RWPE2 (cell line): ENCODE measurements around the gene GTF2H4.

ENCODE experiments used
- ATAC-seq: fragments of 200-7000 bp; cut with Tn5 transposase; 3 replicates; pipeline ENCODE4 v1.9.1; 2021; ENCODE audit warnings: low read depth
- DNase-seq: peaks from one replicate; pipeline ENCODE4 v3.0.0-alpha.2; 2020; ENCODE audit warnings: low spot score
- H3K27ac ChIP-seq: fragments of 450-650 bp; 2 replicates; pipeline ENCODE4 v1.5.1; 2017; ENCODE audit warnings: mild to moderate bottlenecking; ENCODE audit not compliant: poor library complexity, severe bottlenecking
- H3K27me3 ChIP-seq: fragments of 250-450 bp; sonication (Bioruptor Pico); 2 replicates; pipeline ENCODE4 v1.5.1; 2021; ENCODE audit warnings: mild to moderate bottlenecking, moderate library complexity; ENCODE audit not compliant: insufficient read depth, poor library complexity, severe bottlenecking
- H3K36me3 ChIP-seq: fragments of 250-450 bp; sonication (Bioruptor Pico); 2 replicates; pipeline ENCODE4 v1.5.1; 2020; ENCODE audit warnings: low read depth, mild to moderate bottlenecking, moderate library complexity
- H3K4me1 ChIP-seq: fragments of 250-450 bp; sonication (Bioruptor Pico); 2 replicates; pipeline ENCODE4 v1.5.1; 2021; ENCODE audit warnings: mild to moderate bottlenecking, moderate library complexity; ENCODE audit not compliant: insufficient read depth, poor library complexity, severe bottlenecking
- H3K4me3 ChIP-seq: fragments of 250-450 bp; sonication (Bioruptor Pico); 2 replicates; pipeline ENCODE4 v1.5.1; 2021; ENCODE audit warnings: mild to moderate bottlenecking, moderate library complexity; ENCODE audit not compliant: severe bottlenecking
- H3K9me3 ChIP-seq: fragments of 250-450 bp; sonication (Bioruptor Pico); 2 replicates; pipeline ENCODE4 v1.5.1; 2021; ENCODE audit warnings: mild to moderate bottlenecking, moderate library complexity; ENCODE audit not compliant: severe bottlenecking
- TF ChIP-seq, protein P1 (sequence below): fragments of 450-650 bp; IDR thresholded peaks from one replicate; pipeline ENCODE4 v1.5.1; 2017; ENCODE audit warnings: mild to moderate bottlenecking, moderate library complexity; ENCODE audit not compliant: poor library complexity, severe bottlenecking

Gene GTF2H4

DNA sequence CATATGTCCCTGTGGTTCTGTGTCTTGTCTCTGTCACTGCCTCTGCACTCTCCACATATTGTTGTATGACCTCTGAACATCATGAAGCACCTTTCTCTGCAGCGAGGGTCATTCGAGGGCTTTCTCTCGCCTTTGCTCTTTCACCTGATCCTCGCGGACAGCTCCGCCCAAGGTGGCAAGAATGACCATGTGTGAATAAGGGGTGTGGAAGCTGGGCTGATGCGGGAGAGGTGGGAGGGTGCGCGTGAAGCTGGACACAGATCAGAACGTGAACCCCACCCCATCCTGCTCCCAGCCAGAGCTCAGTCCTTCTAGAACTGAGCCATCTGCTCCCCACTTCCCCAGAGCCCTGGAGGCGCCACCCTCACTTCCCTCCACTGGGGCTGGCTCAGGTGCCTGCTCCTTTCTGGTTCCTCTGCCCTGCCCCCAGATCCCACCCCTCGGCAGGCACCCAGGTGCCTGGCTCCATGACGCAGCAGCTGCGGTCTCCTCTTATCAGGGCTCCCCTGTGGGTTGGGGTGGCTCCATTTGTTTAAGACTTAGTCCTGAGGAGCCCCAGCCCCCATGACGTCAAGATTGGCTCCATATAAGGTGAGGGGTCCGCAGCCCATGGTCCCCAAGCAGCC lies 32.5 kb downstream of the GTF2H4 start, which contains the start of gene MUCL3:
TSS of gene MUCL3 (plus strand) at position 613 of the 626 bp plus-strand sequence. CDS start 27 bp downstream, outside the sequence.
- Histone ChIP-seq H3K27ac (no peak within 1 kb of the TSS), H3K4me1 (peaks cover 8% of the 10 kb centered on the region), H3K4me3 (no peak within 1 kb of the TSS), H3K27me3 (no peaks in the 10 kb centered on the region), H3K36me3 (no peaks in the 10 kb centered on the region), H3K9me3 (no peaks in the 10 kb centered on the region)
- DNase-seq, result no peak
- TF ChIP-seq, protein P1, sequence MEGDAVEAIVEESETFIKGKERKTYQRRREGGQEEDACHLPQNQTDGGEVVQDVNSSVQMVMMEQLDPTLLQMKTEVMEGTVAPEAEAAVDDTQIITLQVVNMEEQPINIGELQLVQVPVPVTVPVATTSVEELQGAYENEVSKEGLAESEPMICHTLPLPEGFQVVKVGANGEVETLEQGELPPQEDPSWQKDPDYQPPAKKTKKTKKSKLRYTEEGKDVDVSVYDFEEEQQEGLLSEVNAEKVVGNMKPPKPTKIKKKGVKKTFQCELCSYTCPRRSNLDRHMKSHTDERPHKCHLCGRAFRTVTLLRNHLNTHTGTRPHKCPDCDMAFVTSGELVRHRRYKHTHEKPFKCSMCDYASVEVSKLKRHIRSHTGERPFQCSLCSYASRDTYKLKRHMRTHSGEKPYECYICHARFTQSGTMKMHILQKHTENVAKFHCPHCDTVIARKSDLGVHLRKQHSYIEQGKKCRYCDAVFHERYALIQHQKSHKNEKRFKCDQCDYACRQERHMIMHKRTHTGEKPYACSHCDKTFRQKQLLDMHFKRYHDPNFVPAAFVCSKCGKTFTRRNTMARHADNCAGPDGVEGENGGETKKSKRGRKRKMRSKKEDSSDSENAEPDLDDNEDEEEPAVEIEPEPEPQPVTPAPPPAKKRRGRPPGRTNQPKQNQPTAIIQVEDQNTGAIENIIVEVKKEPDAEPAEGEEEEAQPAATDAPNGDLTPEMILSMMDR, result no peak
- ATAC-seq, result no peak

DNA sequence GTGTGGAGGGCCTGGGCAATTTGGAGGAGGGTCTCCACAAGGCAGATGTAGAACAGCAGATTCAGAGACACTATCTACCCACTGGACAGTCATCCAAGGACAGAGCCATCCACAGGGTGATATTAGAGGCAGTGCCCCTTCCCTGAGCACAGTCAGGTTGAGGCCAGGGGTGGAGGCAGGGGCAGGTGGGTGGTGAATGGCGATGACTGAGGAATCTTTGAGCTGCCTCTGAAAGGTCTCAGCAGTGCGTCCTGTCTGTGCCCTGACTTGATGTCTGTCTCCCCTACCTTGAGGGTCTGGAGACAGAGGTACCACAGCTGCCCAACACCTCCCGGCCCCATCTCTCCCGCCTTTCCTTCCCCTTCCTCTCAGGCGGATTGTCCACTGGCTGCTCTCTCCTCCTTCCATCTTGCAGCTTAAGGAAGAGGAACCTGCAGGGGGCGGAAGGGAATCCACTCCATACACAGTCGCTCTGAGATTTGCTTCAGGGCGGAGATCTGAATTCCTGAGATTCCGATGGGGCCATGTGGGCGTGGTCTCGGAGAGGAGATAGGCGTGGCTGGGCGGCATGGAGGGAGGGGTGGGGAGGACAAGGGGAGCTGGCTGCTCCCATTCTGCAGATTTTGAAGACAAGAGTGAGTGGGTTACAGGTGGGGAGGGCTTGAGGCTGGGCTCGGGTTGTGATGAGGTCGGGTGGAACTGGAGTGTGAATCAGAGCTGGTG lies 34.5 kb downstream of the GTF2H4 start:
- peaks cover 8% of the 10 kb centered on the region for H3K4me1 ChIP-seq
- H3K36me3 ChIP-seq, result no peaks in the 10 kb centered on the region
- no peaks in the 10 kb centered on the region for H3K9me3 ChIP-seq
- no peak overlapping the region for H3K4me3 ChIP-seq
- no peaks in the 10 kb centered on the region for H3K27me3 ChIP-seq
- TF ChIP-seq, protein P1, result peak; percentile 54
- no peak overlapping the region for H3K27ac ChIP-seq
- peak; percentile 88 for DNase-seq
- peak; percentile 86 for ATAC-seq

DNA sequence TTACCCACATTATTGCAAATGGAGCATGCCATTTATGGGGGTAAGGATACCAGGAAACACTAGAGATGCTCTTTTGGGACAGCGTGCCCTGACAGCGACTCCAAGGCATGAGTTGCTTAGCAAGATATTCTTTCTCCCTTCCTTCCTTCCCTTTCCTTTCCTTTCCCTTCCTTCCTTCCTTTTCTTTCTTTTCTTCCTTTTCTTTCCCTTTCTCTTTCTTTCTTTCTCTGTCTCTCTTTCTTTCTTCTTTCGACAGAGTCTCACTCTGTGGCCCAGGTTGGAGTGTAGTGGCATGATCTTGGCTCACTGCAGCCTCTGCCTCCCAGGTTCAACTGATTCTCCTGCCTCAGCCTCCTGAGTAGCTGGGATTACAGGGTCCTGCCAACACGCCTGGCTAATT lies 36.0 kb downstream of the GTF2H4 start:
- Histone ChIP-seq H3K4me1 (peaks cover 2% of the 10 kb centered on the region), H3K27ac (no peak overlapping the region), H3K4me3 (no peak overlapping the region), H3K36me3 (no peaks in the 10 kb centered on the region), H3K27me3 (no peaks in the 10 kb centered on the region), H3K9me3 (no peaks in the 10 kb centered on the region)
- ATAC-seq (no peak), DNase-seq (no peak)
- TF ChIP-seq, protein P1, result no peak

DNA sequence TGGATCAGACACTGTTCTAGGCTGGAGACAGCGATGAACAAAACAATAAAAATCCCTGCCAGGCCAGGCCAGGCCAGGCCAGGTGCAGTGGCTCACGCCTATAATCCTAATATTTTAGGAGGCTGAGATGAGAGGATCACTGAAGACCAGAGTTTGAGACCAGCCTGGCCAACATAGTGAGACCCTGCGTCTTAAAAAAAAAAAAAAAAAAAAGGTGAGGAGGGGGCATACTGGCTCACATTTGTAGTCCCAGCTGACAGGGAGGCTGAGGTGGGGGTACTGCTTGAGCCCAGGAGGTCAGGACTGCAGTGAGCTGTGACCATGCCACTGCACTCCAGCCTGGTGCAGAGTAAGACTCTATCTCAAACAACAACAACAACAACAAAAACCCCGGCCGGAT lies 37.3 kb downstream of the GTF2H4 start:
- TF ChIP-seq, protein P1, result no peak
- no peaks in the 10 kb centered on the region for H3K36me3 ChIP-seq

DNA sequence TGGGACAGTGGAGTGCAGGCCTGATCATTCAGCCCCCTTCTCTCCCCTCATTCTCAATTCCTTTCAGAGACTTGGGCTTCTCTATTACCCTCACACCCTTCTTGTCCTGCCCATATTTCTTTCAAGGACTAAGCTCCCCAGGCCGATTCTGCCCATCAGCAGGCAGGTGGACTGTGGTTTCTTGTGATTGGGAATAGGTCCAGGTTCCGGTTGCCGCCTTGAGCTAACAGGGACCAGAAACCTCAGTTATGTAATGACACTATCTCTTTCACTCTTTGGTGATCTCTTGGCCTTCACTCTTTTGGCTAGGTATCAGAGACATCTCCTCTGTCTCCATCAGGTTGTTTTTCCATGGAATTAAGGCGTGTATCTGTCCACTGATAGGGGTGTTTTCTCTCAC lies 39.2 kb downstream of the GTF2H4 start:
- Histone ChIP-seq H3K4me3 (no peak overlapping the region), H3K27ac (no peak overlapping the region), H3K27me3 (no peaks in the 10 kb centered on the region), H3K9me3 (no peaks in the 10 kb centered on the region), H3K36me3 (no peaks in the 10 kb centered on the region), H3K4me1 (peaks cover 2% of the 10 kb centered on the region)
- ATAC-seq (no peak), DNase-seq (no peak)
- TF ChIP-seq, protein P1, result no peak

More for the DNA sequence above, 37.3 kb downstream of the GTF2H4 start:
- H3K4me1 ChIP-seq, result peaks cover 2% of the 10 kb centered on the region
- no peak for ATAC-seq
- no peak overlapping the region for H3K27ac ChIP-seq
- no peak for DNase-seq
- H3K4me3 ChIP-seq, result no peak overlapping the region
- no peaks in the 10 kb centered on the region for H3K27me3 ChIP-seq
- no peaks in the 10 kb centered on the region for H3K9me3 ChIP-seq
